H1 (cell line): ENCODE results near the gene ELOVL5. TPM values are rescaled to one million over a fixed set of nuclear protein-coding genes. Genes with fewer than 3 reads are reported as not detected.

ENCODE experiments used
- CTCF ChIA-PET: fragments of 300-600 bp; sonication (Branson Sonifier 250); formaldehyde crosslinking; loops from one replicate; lab custom pipeline; 2021; ENCODE audit not compliant: partially characterized antibody; lab: Charles Lee
- POLR2A ChIA-PET: fragments of 300-600 bp; sonication (Branson Sonifier 250); formaldehyde crosslinking; loops from one replicate; lab custom pipeline; 2021; ENCODE audit warnings: inconsistent platforms; ENCODE audit not compliant: partially characterized antibody; lab: Charles Lee
- DNase-seq, 2 experiments: peaks; one replicate each; pipeline versions ENCODE4 v3.0.0 to v3.0.0-alpha.2; 2010 to 2022; ENCODE audit warnings: low spot score in 2 of 2, low read depth in 1 of 2, mixed read lengths in 1 of 2
- FAIRE-seq: peaks from 2 replicates; lab custom pipeline; 2011; peaks lifted over from hg19 to GRCh38; lab: Jason Lieb, UNC
- H2AFZ ChIP-seq: 2 replicates; pipeline ENCODE4 v1.8.1; 2012; ENCODE audit warnings: low read length, inconsistent platforms
- H2AK5ac ChIP-seq: 2 replicates; pipeline ENCODE4 v1.6.1; 2013; ENCODE audit warnings: low read depth, low read length
- H2BK120ac ChIP-seq: replicated peaks from 2 replicates; pipeline ENCODE3; 2013; ENCODE audit warnings: low read depth, low read length, inconsistent platforms
- H2BK12ac ChIP-seq: 2 replicates; pipeline ENCODE4 v1.6.1; 2013; ENCODE audit warnings: low read depth, low read length
- H2BK15ac ChIP-seq: 2 replicates; pipeline ENCODE4 v1.6.1; 2013; ENCODE audit warnings: low read length
- H2BK20ac ChIP-seq: 2 replicates; pipeline ENCODE4 v1.6.1; 2013; ENCODE audit warnings: low read length
- H2BK5ac ChIP-seq: 2 replicates; pipeline ENCODE4 v1.6.1; 2013; ENCODE audit warnings: low read depth, low read length
- H3K14ac ChIP-seq: 2 replicates; pipeline ENCODE4 v1.6.1; 2013; ENCODE audit warnings: inconsistent platforms; ENCODE audit not compliant: insufficient read length
- H3K18ac ChIP-seq: 2 replicates; pipeline ENCODE4 v1.6.1; 2013; ENCODE audit warnings: low read length; ENCODE audit errors: extremely low read depth
- H3K23ac ChIP-seq: 2 replicates; pipeline ENCODE4 v1.6.1; 2013; ENCODE audit warnings: inconsistent platforms; ENCODE audit not compliant: insufficient read length
- H3K23me2 ChIP-seq: 2 replicates; pipeline ENCODE4 v1.6.1; 2013; ENCODE audit warnings: low read depth, low read length
- H3K27ac ChIP-seq: 2 replicates; pipeline ENCODE4 v1.6.1; 2011; ENCODE audit warnings: low read depth, low read length, inconsistent platforms
- H3K27me3 ChIP-seq, 4 experiments: replicated peaks in 1 of 4; 1 replicate in 1 of 4; 2 replicates in 3 of 4; pipeline versions ENCODE4 v1.6.1 to v1.8.1; 2011 to 2013; ENCODE audit warnings: low read length in 3 of 4, mild to moderate bottlenecking in 3 of 4, inconsistent platforms in 2 of 4, mixed read lengths in 2 of 4, moderate library complexity in 1 of 4; ENCODE audit not compliant: control insufficient read depth in 3 of 4, insufficient read depth in 3 of 4; ENCODE audit errors: extremely low read depth in 1 of 4
- H3K36me3 ChIP-seq, 4 experiments: 2 replicates each; pipeline versions ENCODE4 v1.6.1 to v1.8.1; 2011 to 2013; ENCODE audit warnings: mild to moderate bottlenecking in 4 of 4, low read length in 3 of 4, moderate library complexity in 2 of 4, control low read depth in 1 of 4, inconsistent platforms in 1 of 4; ENCODE audit not compliant: insufficient read depth in 4 of 4, control insufficient read depth in 2 of 4
- H3K4ac ChIP-seq: replicated peaks from 2 replicates; pipeline ENCODE3; 2013; ENCODE audit warnings: low read length, low read depth, mixed read lengths, inconsistent platforms; ENCODE audit not compliant: insufficient read length
- H3K4me1 ChIP-seq, 4 experiments: replicated peaks in 1 of 4; 1 replicate in 1 of 4; 2 replicates in 3 of 4; pipeline versions ENCODE4 v1.6.1 to v1.8.1; 2011 to 2013; ENCODE audit warnings: low read length in 3 of 4, inconsistent platforms in 2 of 4, mixed read lengths in 1 of 4; ENCODE audit not compliant: insufficient read depth in 4 of 4, control insufficient read depth in 3 of 4
- H3K4me2 ChIP-seq, 2 experiments: 2 replicates each; pipeline versions ENCODE4 v1.6.1 to v1.8.1; 2011 to 2013; ENCODE audit warnings: low read depth in 2 of 2, low read length in 2 of 2, control low read depth in 1 of 2, inconsistent platforms in 1 of 2, mild to moderate bottlenecking in 1 of 2; ENCODE audit not compliant: insufficient read depth in 1 of 2
- H3K4me3 ChIP-seq, 4 experiments: fragments of 200-600, 300-600 bp in 1 of 4; sonication (generic), shearing (Covaris generic), sonication (Bioruptor Twin) in 1 of 4; 2 replicates each; pipeline versions ENCODE4 v1.5.1 to v1.8.1; 2011 to 2016; ENCODE audit warnings: low read length in 4 of 4, low read depth in 3 of 4, control low read depth in 2 of 4, inconsistent platforms in 2 of 4, mild to moderate bottlenecking in 2 of 4, mixed read lengths in 1 of 4, moderate library complexity in 1 of 4; ENCODE audit not compliant: insufficient read depth in 2 of 4; ENCODE audit errors: extremely low read depth in 1 of 4
- H3K56ac ChIP-seq: replicated peaks from 2 replicates; pipeline ENCODE3; 2013; ENCODE audit warnings: low read depth, mild to moderate bottlenecking, mixed read lengths, low read length, inconsistent platforms; ENCODE audit not compliant: insufficient read length
- H3K79me1 ChIP-seq: 2 replicates; pipeline ENCODE4 v1.6.1; 2013; ENCODE audit warnings: low read depth, low read length, control low read depth
- H3K79me2 ChIP-seq, 2 experiments: 2 replicates each; pipeline versions ENCODE4 v1.6.1 to v1.8.1; 2012 to 2013; ENCODE audit warnings: low read length in 2 of 2, mild to moderate bottlenecking in 2 of 2, inconsistent platforms in 1 of 2; ENCODE audit not compliant: insufficient read depth in 2 of 2, control insufficient read depth in 1 of 2
- H3K9ac ChIP-seq, 4 experiments: replicated peaks in 1 of 4; 1 replicate in 1 of 4; 2 replicates in 3 of 4; pipeline versions ENCODE4 v1.6.1 to v1.8.1; 2011 to 2013; ENCODE audit warnings: low read depth in 3 of 4, low read length in 3 of 4, control low read depth in 2 of 4, mild to moderate bottlenecking in 2 of 4, moderate library complexity in 2 of 4, inconsistent platforms in 1 of 4; ENCODE audit errors: extremely low read depth in 1 of 4
- H3K9me3 ChIP-seq, 2 experiments: 2 replicates each; pipeline versions ENCODE4 v1.6.1 to v1.8.1; 2012 to 2013; ENCODE audit warnings: mild to moderate bottlenecking in 2 of 2, moderate library complexity in 2 of 2, control low read depth in 1 of 2, inconsistent platforms in 1 of 2, low read depth in 1 of 2, low read length in 1 of 2, mixed read lengths in 1 of 2; ENCODE audit not compliant: insufficient read depth in 2 of 2
- H4K20me1 ChIP-seq, 2 experiments: replicated peaks in 1 of 2; 2 replicates each; pipeline versions ENCODE3 to v1.8.1; 2011 to 2013; ENCODE audit warnings: inconsistent platforms in 2 of 2, low read length in 2 of 2, mild to moderate bottlenecking in 1 of 2; ENCODE audit not compliant: insufficient read depth in 2 of 2, control insufficient read depth in 1 of 2
- H4K5ac ChIP-seq: 2 replicates; pipeline ENCODE4 v1.6.1; 2013; ENCODE audit warnings: low read length, low read depth, mixed read lengths, inconsistent platforms; ENCODE audit not compliant: insufficient read length
- H4K8ac ChIP-seq: 2 replicates; pipeline ENCODE4 v1.8.0; 2013; ENCODE audit warnings: mild to moderate bottlenecking, moderate library complexity, low read length, inconsistent platforms; ENCODE audit not compliant: insufficient read depth; ENCODE audit errors: extremely low read depth
- H4K91ac ChIP-seq: replicated peaks from 2 replicates; pipeline ENCODE3; 2013; ENCODE audit warnings: low read length, mixed read lengths, inconsistent platforms; ENCODE audit not compliant: insufficient read length
- ATF2 ChIP-seq: IDR thresholded peaks from 2 replicates; pipeline ENCODE4 v1.6.1; 2012; ENCODE audit warnings: low read length, inconsistent platforms
- CHD1 ChIP-seq: IDR thresholded peaks from 2 replicates; pipeline ENCODE4 v1.6.1; 2012; ENCODE audit warnings: low read depth, low read length, improper control_type of control experiment
- HDAC2 ChIP-seq, 2 experiments: fragments of 300-600 bp in 1 of 2; sonication (generic) in 1 of 2; IDR thresholded peaks; 2 replicates each; pipeline ENCODE4 v1.6.1; 2011 to 2012; ENCODE audit warnings: low read depth in 2 of 2, low read length in 2 of 2, mild to moderate bottlenecking in 2 of 2, moderate library complexity in 2 of 2, borderline replicate concordance in 1 of 2, inconsistent platforms in 1 of 2
- JUN ChIP-seq: IDR thresholded peaks from 2 replicates; pipeline ENCODE4 v1.6.1; 2011; ENCODE audit warnings: low read depth, mild to moderate bottlenecking, improper control_type of control experiment, low read length
- POU5F1 ChIP-seq: IDR thresholded peaks from 2 replicates; pipeline ENCODE4 v1.6.1; 2011; ENCODE audit warnings: low read depth, mild to moderate bottlenecking, low read length, moderate library complexity
- RBBP5 ChIP-seq: IDR thresholded peaks from 2 replicates; pipeline ENCODE4 v1.7.1; 2012; ENCODE audit warnings: low read depth, mild to moderate bottlenecking, inconsistent platforms, low read length, moderate library complexity, borderline replicate concordance
- RXRA ChIP-seq: IDR thresholded peaks from 2 replicates; pipeline ENCODE4 v1.6.1; 2011; ENCODE audit warnings: low read depth, mild to moderate bottlenecking, low read length, moderate library complexity; ENCODE audit not compliant: insufficient read depth
- SIX5 ChIP-seq: IDR thresholded peaks from 2 replicates; pipeline ENCODE4 v1.6.1; 2011; ENCODE audit warnings: mild to moderate bottlenecking, low read depth, low read length
- SUZ12 ChIP-seq: fragments of 200-600 bp; sonication (generic); IDR thresholded peaks from 2 replicates; pipeline ENCODE4 v1.6.1; 2012; ENCODE audit warnings: mild to moderate bottlenecking, inconsistent platforms, low read length, moderate library complexity, mixed read lengths
- WGBS, 2 experiments: shearing (Covaris generic) in 1 of 2; methylation state at CpG; one replicate each; pipeline versions ENCODE4 v1.1.6 to v1.1.7; 2013 to 2015; ENCODE audit warnings: low lambda C conversion rate in 2 of 2, mixed read lengths in 2 of 2, inconsistent platforms in 1 of 2, low coverage in 1 of 2, missing lambda C conversion rate in 1 of 2; ENCODE audit not compliant: insufficient replicate concordance in 2 of 2, insufficient coverage in 1 of 2, insufficient read length in 1 of 2; ENCODE audit errors: extremely low coverage in 1 of 2, missing lambda C conversion rate in 1 of 2; 5-methylcytosine and 5-hydroxymethylcytosine counted together
- polyA plus RNA-seq, 7 experiments: library from polyadenylated mRNA; depleted of rRNA in 3 of 7; stranded (reverse) in 5 of 7; unstranded in 2 of 7; fragments of >200 nt in 5 of 7; fragments of 200-250 nt in 2 of 7; gene quantifications; 1 replicate in 5 of 7; 2 replicates in 1 of 7; 4 replicates in 1 of 7; pipeline versions ENCODE4 v1.2.1 to v1.2.3, GENCODE V29; 2011 to 2013; ENCODE audit warnings: missing spikeins in 2 of 7, mixed read lengths in 2 of 7
- total RNA-seq: library from RNA; stranded (reverse); fragmentation: NEBNext Ultra II Directional; extraction: Animal tissue kit (Norgen Biotek cat#: 25700); gene quantifications from 2 replicates; pipeline ENCODE4 v1.2.1, GENCODE V29; 2021

The ELOVL5 gene
- total and polyA plus RNA-seq, 2 of the 8 experiments (the other 6 are each of a cell fraction or from before 2014, with no cell fraction given) = 113 to 156 TPM

- Histone ChIP-seq H3K4me3 (no peak overlapping the region), H3K4me2 (no peak overlapping the region), H4K91ac (no peak overlapping the region), H3K4me1 (no peaks in the 10 kb centered on the region), H3K79me1 (no peaks in the 10 kb centered on the region), H3K9ac (no peak overlapping the region), H4K5ac (no peak overlapping the region), H3K36me3 (peaks cover 4 to 63% (median 28%) of the 10 kb centered on the region in 4 experiments; a peak in 7 of 8 replicates), H4K20me1 (peaks cover 0 to 1% of the 10 kb centered on the region in 2 experiments), H3K4ac (no peak overlapping the region), H3K9me3 (no peaks in the 10 kb centered on the region), H3K79me2 (no peaks in the 10 kb centered on the region), H4K8ac (no peak overlapping the region), H2BK12ac (no peak overlapping the region), H2BK5ac (no peak overlapping the region), H2BK15ac (no peak overlapping the region), H2BK120ac (no peak overlapping the region), H3K27me3 (no peaks in the 10 kb centered on the region), H3K56ac (no peak overlapping the region), H3K14ac (no peak overlapping the region), H3K23ac (no peak overlapping the region), H2AK5ac (no peak overlapping the region), H2AFZ (no peak overlapping the region), H3K23me2 (no peaks in the 10 kb centered on the region), H3K18ac (no peak overlapping the region), H3K27ac (no peak overlapping the region), H2BK20ac (no peak overlapping the region)
- no peak for DNase-seq
- ChIA-PET CTCF (interaction anchor here (1.2 to 3.2 kb wide), 3 partner anchors 9 to 91 kb away, joined by 3 to 13 read pairs (median 3); no protein-coding TSS in a partner anchor), POLR2A (no interaction called here)
- no peak for FAIRE-seq
- 95% methylated on average over 2 of the region's 2 CpGs; no CpG with 5 or more reads in 1 of the 2 experiments for WGBS, 2 experiments
- TF ChIP-seq RXRA (no peak), ATF2 (no peak), SUZ12 (no peak), JUN (no peak), HDAC2 (IDR thresholded peaks at IDR 0.05; ENCODE audit: borderline replicate concordance in 1 of 2, low read depth in 2 of 2, low read length in 2 of 2) (no peak), CHD1 (no peak), POU5F1 (no peak), SIX5 (no peak), RBBP5 (no peak)
Observed at GRCh38 chr6:53263917-53264316, 84.8 kb downstream of the ELOVL5 start.
